HUDEP-2 (cell line): ENCODE results near the gene REXO2.

ENCODE experiments used
- DNase-seq, 76 experiments: peaks; one replicate each; lab custom pipeline; 2025; ENCODE audit not compliant: unreplicated experiment in 76 of 76; lab: John Stamatoyannopoulos, UW

The REXO2 gene

DNA sequence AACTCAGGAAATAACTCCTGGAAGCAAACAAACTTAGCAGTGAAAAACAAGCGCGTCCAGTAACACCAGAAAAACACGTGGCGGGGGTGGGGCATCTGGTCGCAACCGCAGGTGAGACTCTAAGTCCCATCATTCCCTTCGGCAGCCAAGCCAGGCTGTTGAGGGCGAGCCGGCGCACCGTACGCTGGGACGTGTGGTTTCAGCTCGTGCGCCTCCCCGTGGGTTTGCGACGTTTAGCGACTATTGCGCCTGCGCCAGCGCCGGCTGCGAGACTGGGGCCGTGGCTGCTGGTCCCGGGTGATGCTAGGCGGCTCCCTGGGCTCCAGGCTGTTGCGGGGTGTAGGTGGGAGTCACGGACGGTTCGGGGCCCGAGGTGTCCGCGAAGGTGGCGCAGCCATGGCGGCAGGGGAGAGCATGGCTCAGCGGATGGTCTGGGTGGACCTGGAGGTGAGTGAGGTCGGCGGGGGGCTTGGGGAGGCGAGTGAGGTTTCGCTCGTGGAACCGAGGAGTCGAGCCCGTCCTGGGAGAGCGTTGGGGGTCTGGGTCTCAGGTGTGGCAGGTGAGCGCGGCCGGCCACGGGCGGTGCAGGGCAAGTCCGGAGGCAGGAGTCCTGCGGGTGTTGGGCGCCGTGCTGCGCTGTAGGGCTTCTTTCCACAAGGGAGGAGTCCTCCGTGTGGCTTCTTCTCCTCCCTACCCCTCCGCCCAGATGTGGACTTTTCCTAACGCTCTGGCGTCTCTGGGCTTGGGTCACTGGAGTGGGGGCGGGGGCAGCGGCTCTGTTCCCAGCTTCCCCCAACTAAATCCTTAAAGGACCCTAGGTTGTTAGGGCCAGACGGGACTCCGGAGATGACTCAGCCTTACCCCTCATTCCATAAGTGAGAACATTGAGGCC, at the start of gene REXO2:
TSS of gene REXO2 (plus strand) at position 239 of the 892 bp plus-strand sequence. CDS start at position 301, 62 bp downstream.
- DNase-seq = peak in 75 of 76 experiments; percentile 27 to 95 (median 89)

DNA sequence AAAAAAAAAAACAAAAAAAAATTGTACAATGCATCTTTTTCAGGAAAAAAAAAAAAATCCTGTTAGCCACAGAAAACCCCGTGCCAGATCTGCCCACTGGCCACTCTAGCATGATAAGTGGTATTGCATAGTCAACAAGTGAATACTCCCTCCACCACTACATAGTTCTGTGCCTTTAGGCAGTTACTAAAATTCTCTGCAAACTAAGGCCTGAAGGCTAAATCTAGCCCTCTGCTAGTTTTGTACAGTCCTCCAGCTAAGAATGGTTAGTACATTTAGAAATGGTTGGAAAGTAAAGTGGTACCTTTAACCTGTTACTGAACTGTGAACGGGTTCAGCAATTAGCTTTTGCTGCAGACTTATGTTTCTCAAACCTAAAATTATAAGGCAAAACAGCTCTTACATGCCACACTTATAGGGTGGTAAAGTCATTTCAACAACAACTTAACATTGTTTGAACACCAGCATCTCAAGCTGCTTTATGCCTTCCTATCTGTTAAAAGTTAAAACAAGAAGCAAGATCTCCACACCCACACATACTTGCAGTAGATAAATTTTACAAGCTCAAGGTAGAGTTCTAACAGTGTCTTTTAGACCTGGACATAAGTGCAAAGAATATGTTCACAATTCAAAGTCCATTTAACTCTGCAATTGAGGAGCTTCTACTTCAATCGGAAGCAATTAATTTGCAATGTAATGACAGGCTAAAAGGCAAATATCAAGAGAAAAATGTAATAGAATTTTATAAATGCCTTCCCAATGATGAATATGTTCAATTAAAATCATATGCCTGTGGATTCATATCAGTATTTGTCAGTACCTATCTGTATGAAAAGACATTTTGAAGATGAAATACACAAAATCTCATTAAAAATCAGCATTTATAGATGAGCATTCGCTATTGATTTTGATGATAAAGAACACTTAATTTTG, 46.3 kb upstream of the REXO2 start:
- no peak for DNase-seq

DNA sequence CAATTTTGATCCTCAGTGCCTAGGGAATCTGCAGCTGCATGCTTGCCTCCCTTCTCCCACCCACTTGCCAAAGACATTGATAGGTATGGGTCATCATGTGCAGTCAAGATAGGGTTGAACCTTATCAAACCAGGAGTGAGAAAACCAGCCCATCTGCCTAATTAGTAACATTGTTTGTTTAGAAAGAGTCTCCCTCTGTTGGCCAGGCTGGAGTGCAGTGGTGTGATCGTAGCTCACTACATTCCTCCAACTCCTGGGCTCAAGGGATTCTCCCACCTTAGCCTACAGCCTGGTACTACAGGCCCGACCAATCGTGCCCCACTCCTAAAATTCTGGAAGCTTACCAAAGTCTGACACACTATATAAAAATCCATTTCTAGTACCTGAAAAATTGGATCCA, 43.5 kb upstream of the REXO2 start:
- DNase-seq = peak in 12 of 76 experiments; percentile 3 to 33 (median 19)

DNA sequence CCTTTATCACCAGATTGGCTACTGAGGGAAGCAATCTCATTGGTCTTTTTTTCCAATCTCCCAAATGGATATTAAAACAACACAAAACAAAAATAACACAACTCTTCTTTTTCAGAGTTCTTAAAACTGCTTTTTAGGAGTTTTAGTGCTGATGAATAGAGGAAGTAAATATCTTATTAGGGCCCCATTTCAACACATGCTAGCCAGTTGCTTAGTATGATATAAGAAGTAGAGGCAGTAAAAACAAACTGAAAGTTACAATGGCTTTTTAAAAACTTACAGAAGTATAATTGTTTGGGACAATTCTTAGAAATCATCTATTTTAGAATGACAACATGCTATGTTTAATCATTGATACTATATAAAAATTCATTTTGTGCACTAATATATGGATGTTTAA, 42.4 kb upstream of the REXO2 start:
- DNase-seq = no peak

DNA sequence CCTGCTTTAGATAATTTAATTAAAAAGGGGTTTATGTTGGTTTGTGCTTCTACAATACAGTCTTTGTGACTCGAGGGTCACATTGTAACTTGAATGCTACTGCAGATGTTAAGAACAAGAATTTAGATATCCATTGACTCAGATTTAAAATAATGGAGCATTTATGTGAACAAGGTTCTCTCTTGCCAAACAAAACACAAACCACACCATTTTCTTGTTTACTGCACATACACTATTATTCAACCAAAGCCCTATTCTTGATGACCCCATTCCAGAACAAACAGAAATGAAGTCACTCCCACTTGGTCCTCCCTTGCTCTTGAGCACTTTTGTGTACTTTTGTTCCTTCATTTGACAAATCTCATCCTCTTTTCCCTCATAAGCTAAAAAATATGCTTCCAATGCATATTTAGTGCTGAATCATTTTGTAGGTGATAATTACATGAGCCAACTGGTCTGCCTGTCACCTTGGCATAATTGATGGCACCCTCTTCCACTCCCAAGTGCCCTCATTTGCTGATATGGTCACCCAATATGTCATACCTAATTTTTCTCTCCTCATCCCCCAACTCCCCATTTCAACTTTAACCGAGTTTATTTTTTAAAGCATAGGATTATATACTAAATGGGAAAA, 41.8 kb upstream of the REXO2 start:
- no peak for DNase-seq

DNA sequence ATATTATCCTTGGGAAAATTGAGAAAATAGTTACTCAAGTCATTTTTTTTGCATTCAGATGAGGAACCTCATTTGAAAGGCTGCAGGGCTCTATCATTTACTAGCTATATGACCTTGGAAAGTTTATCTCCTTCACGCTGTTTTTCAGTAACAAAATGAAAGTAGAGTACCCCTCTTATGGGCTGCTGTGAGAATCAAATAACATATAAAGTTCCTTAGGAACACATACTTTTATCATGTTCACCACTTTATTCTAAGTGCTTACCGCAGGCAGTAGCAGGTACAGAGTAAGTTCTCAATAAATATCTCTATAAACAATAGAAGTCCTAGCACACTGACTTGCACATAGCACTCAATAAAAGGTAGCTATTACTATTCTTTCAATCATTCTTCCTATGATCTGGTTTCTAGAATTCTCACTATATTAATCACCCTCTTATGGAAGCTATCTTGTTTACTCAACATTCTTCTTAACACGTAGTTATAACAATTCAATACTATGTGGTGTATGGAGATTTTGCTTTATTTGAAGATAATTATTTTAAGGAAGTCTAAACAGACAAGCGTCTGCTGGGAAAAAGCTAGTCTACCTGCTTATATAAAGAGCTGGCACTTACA, 40.9 kb upstream of the REXO2 start:
- no peak for DNase-seq

DNA sequence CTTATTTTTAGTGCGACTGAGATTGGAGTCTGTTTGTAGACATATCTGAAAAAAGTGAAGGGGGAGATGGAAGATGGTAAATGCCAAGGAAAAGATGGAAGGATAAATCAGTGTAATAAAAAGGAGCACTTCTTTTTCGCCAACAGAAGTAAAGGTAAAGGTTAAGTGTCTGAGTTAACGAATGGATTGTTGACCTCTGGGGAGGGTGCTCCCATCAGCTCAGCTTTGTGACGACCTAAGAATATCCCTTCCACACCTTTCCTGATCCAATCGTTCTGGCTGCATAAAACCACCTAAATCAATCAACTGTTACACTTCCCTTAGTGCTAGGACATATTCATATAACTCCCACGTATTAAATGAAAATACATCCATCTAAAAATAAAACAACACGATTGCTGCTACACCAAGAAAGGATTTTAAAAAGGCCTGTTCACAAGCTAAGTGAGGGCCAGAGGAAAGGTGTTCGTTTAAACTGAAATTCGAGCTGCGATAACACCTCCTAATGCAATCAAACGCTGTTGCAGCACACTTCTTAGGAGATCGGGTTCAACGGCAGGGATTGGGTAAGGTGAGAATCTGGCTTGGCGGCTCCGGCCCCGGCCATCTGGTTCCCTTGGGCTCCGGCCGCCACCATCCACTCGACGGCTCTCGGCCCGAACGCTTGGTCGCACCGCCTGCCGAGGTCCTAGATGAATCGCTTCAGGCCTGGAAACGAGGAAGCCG, 39.6 kb upstream of the REXO2 start:
- DNase-seq = peak in 4 of 76 experiments; percentile 31 to 41 (median 36)

DNA sequence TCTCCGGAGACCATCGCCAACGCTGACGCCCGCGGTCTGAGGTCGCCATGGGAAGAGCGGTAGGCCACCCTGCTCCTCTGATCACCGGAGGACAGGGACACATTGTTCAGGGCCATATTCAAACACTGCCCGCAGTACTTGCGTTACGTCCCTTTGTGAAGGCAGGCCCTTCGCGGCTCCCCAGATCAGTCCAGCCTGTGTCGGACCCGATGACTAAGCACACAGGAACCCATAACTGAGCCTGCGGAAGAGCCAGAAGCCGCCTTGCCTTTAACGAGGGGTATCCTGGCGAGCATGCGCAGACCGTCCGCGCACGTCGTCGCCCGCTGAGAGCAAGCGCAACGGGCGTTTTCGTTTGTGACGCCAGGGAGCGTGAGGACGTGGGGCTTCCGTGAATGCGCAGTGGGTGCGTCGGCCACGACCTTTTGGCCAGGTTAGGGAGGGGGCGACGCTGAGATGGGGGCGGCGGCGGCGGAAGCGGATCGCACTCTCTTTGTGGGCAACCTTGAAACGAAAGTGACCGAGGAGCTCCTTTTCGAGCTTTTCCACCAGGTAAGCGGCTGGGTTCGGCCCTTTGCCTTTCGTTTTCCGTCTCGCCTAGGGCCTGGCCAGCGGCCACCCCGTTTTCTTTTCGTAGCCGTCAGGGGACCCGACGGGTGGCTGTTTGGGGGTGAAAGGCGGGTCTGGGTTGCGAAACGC, 38.9 kb upstream of the REXO2 start, which contains the start of the genes C11orf71 and RBM7:
TSS of gene C11orf71 (minus strand) at position 296 of the 699 bp plus-strand sequence. CDS start at position 116, 180 bp downstream.
TSS of gene RBM7 (plus strand) at position 451 of the 699 bp plus-strand sequence. CDS start at position 457, 6 bp downstream.
- DNase-seq = peak; percentile 55 to 96 (median 93)

DNA sequence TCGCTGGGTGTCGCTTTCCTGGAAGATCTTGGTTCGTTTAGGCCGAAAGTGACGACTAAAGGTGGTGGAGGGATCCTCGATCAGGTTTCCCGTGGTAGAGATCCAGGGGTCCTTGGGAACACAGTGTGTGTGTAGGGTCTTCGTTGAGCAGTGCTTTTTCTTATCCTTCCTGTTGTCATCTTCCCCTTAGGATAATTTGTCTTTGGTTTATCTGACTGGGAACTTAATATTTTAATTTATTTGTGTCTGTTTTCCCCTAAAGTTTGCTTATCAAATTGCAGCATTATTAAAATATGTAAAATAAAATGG, 38.4 kb upstream of the REXO2 start:
- DNase-seq = peak in 1 of 76 experiments; percentile 29

DNA sequence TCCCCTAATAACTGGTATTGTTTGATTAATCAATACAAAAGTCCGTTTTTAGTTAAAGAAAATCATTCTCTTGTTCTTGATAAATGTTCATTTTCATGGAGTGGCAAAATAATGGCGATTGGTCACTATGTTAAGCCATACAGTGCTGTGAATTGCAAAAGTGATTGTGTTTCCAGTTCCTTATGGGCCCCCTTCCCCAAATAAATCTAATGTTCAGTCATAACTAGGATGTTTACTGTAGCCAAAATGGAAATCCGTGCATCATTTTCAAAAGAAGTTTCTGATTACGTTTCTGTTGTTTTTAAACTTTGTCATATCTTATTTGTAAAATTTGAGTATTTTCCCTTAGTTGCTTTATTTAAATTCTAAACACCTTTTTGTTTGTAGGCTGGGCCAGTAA, 38.0 kb upstream of the REXO2 start:
- DNase-seq = no peak

DNA sequence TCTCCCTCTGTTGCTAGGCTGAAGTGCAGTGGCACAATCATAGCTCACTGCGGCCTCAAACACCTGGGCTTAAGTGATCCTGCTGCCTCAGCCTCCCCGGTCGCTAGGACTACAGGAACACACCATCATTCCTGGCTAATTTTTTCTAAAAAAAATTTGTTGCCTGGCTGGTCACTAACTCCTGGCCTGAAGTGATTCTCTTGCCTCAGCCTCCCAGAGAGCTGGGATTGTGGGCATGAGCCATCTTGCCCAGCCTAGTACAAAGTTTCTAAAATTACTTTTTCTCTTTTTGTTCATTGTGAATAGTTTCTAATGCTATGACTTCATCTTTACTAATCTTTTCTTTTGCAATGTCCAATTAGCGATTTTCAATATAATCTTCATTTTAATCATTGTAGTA, 26.3 kb upstream of the REXO2 start:
- no peak for DNase-seq

DNA sequence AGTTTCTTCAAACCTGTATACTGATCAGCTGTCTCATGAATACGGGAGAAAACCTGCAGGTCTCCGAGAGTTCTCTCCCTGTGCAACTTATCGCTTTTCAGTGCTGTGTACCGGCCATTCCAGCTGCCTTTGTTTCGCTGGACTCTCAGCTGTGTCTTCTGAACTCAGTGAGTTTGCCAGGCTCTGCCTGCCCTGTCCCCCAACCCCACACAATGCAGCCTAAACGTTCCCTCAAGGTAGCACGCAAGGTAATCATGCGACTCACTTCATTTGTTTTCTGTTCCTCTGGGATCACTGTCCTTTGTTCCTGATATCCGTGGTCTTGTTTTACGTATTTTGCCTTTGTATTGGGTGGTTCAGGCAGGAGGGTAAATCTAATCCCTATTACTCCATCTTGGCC, 25.3 kb upstream of the REXO2 start:
- DNase-seq = no peak

DNA sequence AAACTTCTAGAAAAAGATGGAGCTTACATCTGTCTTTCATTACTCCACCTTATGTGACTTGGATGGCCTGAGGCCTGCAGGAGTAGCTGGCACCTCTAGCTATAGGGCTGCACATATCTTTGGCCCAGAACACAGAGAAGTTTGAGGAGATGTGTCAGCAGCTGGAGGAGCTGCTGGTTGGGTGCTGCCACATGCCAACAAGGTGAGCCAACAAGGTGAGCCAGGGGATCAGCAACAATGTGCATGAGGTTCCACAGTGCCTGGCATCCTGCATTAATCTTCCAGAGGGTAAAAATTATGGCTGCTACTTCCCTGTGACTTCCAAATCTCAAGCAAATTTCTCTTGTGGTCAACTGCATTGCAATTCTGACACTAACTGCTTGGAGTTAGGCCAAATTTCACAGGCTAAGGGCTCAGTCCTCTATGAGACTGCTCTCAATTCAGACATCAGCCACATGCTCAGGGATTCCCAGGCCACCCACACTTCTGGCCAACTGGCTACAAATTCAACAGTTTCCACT, 22.8 kb upstream of the REXO2 start:
- DNase-seq = no peak

DNA sequence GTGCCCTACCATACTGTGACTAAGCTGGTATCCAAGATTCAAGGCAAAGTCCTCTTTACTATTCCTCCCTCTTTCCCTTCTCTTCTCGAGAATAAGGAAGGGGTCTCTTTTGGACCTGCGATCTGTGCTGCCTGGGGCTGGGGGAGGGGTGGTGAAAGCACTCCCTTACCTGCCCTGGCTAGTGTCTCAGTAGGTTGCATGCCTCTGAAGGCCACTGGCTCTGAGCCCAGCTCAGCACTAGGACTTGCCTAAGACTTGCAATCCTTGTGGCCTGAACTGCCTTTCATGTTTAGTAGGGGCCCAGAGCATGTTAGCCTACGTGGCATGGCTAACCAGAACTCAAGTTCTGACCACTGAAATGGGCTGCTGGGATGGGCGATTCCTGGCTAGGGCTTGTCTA, 13.0 kb upstream of the REXO2 start:
- DNase-seq = no peak

DNA sequence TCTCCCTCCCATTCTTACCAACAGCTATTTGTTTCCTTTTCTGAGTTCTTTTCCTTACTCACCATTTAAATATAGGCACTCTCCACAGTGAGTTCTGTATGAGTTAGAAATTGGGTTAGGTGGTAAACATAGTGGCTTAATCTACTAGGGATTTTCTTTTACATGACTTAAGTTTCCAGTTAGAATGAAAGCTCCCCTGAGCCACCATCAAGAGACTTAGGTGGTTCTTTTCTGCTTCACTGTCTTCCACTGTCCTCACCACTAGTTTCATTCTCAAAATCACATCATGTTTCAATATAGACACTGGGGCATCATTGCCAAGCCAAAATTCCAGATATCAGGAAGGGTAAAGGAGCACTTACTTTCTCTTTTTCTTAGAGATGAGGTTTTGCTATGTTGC, 9.0 kb upstream of the REXO2 start:
- DNase-seq = no peak

DNA sequence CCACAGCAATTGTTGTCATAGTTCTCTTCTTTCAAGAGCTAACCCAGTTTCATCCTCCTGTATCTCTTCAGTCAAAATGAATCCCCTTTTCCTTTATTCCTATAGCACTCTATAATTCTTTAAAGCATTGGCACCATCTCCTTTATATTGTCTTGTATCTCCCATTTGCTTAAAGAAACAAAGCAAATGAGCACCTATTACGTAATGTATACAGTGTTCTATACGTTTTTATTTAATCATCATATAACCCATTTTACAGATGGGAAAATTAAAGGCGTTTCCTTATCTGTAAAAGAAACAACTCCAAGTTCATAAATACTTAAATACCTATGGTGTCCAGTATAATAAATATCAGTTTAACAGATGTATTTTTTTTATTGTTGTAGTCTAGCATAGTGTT, 6.4 kb upstream of the REXO2 start:
- DNase-seq = no peak

DNA sequence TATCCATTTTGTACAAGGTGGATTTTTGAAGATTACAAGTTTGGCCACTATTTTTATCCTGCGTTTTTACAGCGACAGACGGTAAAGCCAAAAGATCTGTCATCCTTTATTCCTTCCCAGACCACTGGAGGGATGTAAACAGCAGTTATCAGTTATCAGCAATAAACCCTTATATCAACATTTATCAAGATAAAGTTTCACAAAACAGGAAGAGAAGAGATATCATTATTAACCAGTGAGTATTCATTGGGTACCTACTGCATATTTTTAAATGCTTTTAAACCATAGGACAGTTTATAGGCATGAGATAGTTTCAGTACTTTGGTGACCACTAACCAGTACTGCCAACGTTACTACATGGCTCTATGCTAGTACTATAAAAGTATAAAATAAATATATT, 5.9 kb upstream of the REXO2 start:
- no peak for DNase-seq

DNA sequence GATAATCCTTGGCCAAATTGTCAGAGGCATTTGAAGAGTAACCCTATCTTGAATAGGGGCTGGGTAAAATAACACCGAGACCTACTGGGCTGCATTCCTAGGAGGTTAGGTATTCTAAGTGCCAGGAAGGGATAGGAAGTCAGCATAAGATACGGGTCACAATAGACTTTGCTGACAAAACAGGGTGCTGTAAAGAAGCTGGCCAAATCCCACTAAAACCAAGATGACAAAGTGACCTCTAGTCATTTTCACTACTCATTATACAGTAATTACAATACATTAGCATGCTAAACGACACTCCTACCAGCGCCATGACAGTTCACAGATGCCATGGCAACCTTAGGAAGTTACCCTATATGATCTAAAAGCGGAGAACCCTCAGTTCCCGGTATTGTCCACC, 964 bp upstream of the REXO2 start:
- no peak for DNase-seq
